Endothelial cell (in vitro differentiated cells): ENCODE measurements around the gene SOX15. TPM values are rescaled to one million over a fixed set of nuclear protein-coding genes. Genes with fewer than 3 reads are reported as not detected.

ENCODE experiments used
- DNase-seq: peaks from one replicate; pipeline ENCODE4 v3.0.0; 2021; ENCODE audit warnings: low spot score
- H3K27ac Mint-ChIP-seq: one replicate; pipeline ENCODE4 v1.8.0; 2021; ENCODE audit warnings: mixed read lengths, inconsistent platforms; ENCODE audit not compliant: unreplicated experiment
- H3K27me3 Mint-ChIP-seq: one replicate; pipeline ENCODE4 v1.8.0; 2021; ENCODE audit warnings: mild to moderate bottlenecking, moderate library complexity, mixed read lengths, inconsistent platforms; ENCODE audit not compliant: unreplicated experiment
- H3K36me3 Mint-ChIP-seq: one replicate; pipeline ENCODE4 v1.8.0; 2021; ENCODE audit warnings: mild to moderate bottlenecking, low read depth, mixed read lengths, inconsistent platforms; ENCODE audit not compliant: unreplicated experiment
- H3K4me1 Mint-ChIP-seq: one replicate; pipeline ENCODE4 v1.8.0; 2021; ENCODE audit warnings: mild to moderate bottlenecking, mixed read lengths, inconsistent platforms; ENCODE audit not compliant: unreplicated experiment
- H3K4me3 Mint-ChIP-seq: one replicate; pipeline ENCODE4 v1.8.0; 2021; ENCODE audit warnings: mild to moderate bottlenecking, mixed read lengths, inconsistent platforms; ENCODE audit not compliant: unreplicated experiment
- H3K9me3 Mint-ChIP-seq: one replicate; pipeline ENCODE4 v1.8.0; 2021; ENCODE audit warnings: mixed read lengths, inconsistent platforms; ENCODE audit not compliant: unreplicated experiment
- CTCF ChIP-seq: fragments of 200-600 bp; sonication (generic); IDR thresholded peaks from one replicate; pipeline ENCODE4 v1.5.0; 2021; ENCODE audit warnings: antibody characterized with exemption; ENCODE audit not compliant: unreplicated experiment
- total RNA-seq: library from RNA; stranded (reverse); fragmentation: NEBNext Ultra II Directional; extraction: Animal tissue kit (Norgen Biotek cat#: 25700); gene quantifications from one replicate; pipeline ENCODE4 v1.2.1, GENCODE V29; 2021; ENCODE audit not compliant: unreplicated experiment

SOX15 gene
- total RNA-seq, 1 donor from 2014 or later = 1.3 TPM

GRCh38 chr17:7541074-7541621, 48.7 kb downstream of the SOX15 start:
- Mint-ChIP-seq H3K27me3 (peaks cover 2% of the 10 kb centered on the region), H3K9me3 (no peaks in the 10 kb centered on the region), H3K4me3 (no peak overlapping the region), H3K36me3 (no peaks in the 10 kb centered on the region), H3K4me1 (no peaks in the 10 kb centered on the region), H3K27ac (no peak overlapping the region)
- TF ChIP-seq CTCF = no peak
- no peak for DNase-seq

- no peak for DNase-seq
- TF ChIP-seq CTCF = no peak
- H3K4me3 Mint-ChIP-seq = no peak overlapping the region
- H3K27ac Mint-ChIP-seq = no peak overlapping the region
- H3K27me3 Mint-ChIP-seq = peaks cover 2% of the 10 kb centered on the region
- H3K9me3 Mint-ChIP-seq = no peaks in the 10 kb centered on the region
- H3K4me1 Mint-ChIP-seq = no peaks in the 10 kb centered on the region
- no peaks in the 10 kb centered on the region for H3K36me3 Mint-ChIP-seq
Observed at GRCh38 chr17:7538891-7539545, 50.9 kb downstream of the SOX15 start.

Other genes starting within 250 kb of the SOX15 start
- 4.8 TPM for gene KCTD11, start 237.9 kb downstream of the SOX15 start, total RNA-seq
- gene TMEM95, start 234.9 kb downstream of the SOX15 start, total RNA-seq = not detected
- gene TNK1, start 209.0 kb downstream of the SOX15 start, total RNA-seq = 1.7 TPM
- gene PLSCR3, start 195.6 kb downstream of the SOX15 start, total RNA-seq = 74.2 TPM
- gene TMEM256, start 186.0 kb downstream of the SOX15 start, total RNA-seq = 94.7 TPM
- gene NLGN2, start 182.2 kb downstream of the SOX15 start, total RNA-seq = 54.8 TPM
- 0.38 TPM for gene SPEM1, start 169.8 kb downstream of the SOX15 start, total RNA-seq
- 0.15 TPM for gene SPEM2, start 164.5 kb downstream of the SOX15 start, total RNA-seq
- not detected for gene SPEM3, start 161.2 kb downstream of the SOX15 start, total RNA-seq
- 6.1 TPM for gene TMEM102, start 154.7 kb downstream of the SOX15 start, total RNA-seq
- gene FGF11, start 150.6 kb downstream of the SOX15 start, total RNA-seq = 19.7 TPM
- gene CHRNB1, start 145.0 kb downstream of the SOX15 start, total RNA-seq = 11.8 TPM
- 21.5 TPM for gene ZBTB4, start 110.5 kb downstream of the SOX15 start, total RNA-seq
- not detected for gene SLC35G6, start 108.6 kb downstream of the SOX15 start, total RNA-seq
- 198 TPM for gene POLR2A, start 105.7 kb downstream of the SOX15 start, total RNA-seq
- 16.3 TPM for gene TNFSF12, start 41.0 kb downstream of the SOX15 start, total RNA-seq
- 5.6 TPM for gene TNFSF13, start 31.3 kb downstream of the SOX15 start, total RNA-seq
- gene SENP3, start 28.2 kb downstream of the SOX15 start, total RNA-seq = 57.8 TPM
- gene CD68, start 10.5 kb downstream of the SOX15 start, total RNA-seq = 1.6 TPM
- gene MPDU1, start 6.2 kb downstream of the SOX15 start, total RNA-seq = 51.8 TPM
- gene FXR2, start 24.8 kb upstream of the SOX15 start, total RNA-seq = 37.9 TPM
- gene SAT2, start 37.7 kb upstream of the SOX15 start, total RNA-seq = 100 TPM
- gene SHBG, start 40.0 kb upstream of the SOX15 start, total RNA-seq = 0.95 TPM
- 10.4 TPM for gene ATP1B2, start 60.8 kb upstream of the SOX15 start, total RNA-seq
- 95.5 TPM for gene TP53, start 97.4 kb upstream of the SOX15 start, total RNA-seq
- gene WRAP53, start 98.4 kb upstream of the SOX15 start, total RNA-seq = 21.3 TPM
- gene EFNB3, start 115.1 kb upstream of the SOX15 start, total RNA-seq = 61.9 TPM
- gene DNAH2, start 127.7 kb upstream of the SOX15 start, total RNA-seq = 0.72 TPM
- 47.4 TPM for gene KDM6B, start 244.1 kb upstream of the SOX15 start, total RNA-seq